ENCODE measurements around the gene KLHDC9.

DNA sequence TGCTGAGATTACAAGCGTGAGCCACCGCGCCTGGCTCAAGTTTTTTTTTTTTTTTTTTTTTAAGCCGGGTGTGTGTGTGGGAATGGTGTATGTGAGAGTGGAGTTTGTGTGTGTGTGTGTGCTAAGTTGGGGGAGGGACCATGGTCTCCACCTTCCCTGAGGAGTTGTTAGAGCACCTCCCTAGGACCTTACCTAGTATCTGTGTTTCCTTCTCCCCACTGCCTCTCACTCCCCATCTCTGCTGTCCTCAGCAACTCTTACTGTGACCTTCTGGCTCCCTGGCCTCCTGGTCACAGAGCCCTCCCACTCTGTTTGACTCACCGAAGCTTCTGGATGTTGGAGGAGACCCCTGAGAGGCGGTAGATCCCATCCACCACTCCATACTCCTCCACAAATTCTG, 38.9 kb upstream of the KLHDC9 start:
- no peak for TF ChIP-seq CTCF (optimal IDR thresholded peaks at IDR 0.05 in 1 of 3, IDR thresholded peaks at IDR 0.05 in 1 of 3, conservative IDR thresholded peaks at IDR 0.05 in 1 of 3; ENCODE audit: extremely low read depth in 1 of 3, insufficient read depth in 2 of 3, low read length in 3 of 3)
- no peak for TF ChIP-seq EZH2 (IDR thresholded peaks at IDR 0.05; ENCODE audit: low read length)
